ENCODE results near the gene FAM89B.

FAM89B gene

GRCh38 chr11:65580756-65581155 lies 8.4 kb downstream of the FAM89B start:
- TF ChIP-seq TCF12 (IDR thresholded peaks at IDR 0.05; ENCODE audit: low read depth) (no peak), TAF1 (IDR thresholded peaks at IDR 0.05; ENCODE audit: low read depth) (no peak), USF1 (IDR thresholded peaks at IDR 0.05) (no peak), TEAD4 (IDR thresholded peaks at IDR 0.05) (no peak), CEBPB (IDR thresholded peaks at IDR 0.05) (no peak), MAX (IDR thresholded peaks at IDR 0.05) (no peak), NFIC (IDR thresholded peaks at IDR 0.05) (no peak), YY1 (IDR thresholded peaks at IDR 0.05; ENCODE audit: low read depth) (no peak), CREB1 (IDR thresholded peaks at IDR 0.05; ENCODE audit: low read depth) (no peak), ZBTB7A (IDR thresholded peaks at IDR 0.05; ENCODE audit: low read depth) (no peak), EGR1 (IDR thresholded peaks at IDR 0.05) (no peak), FOXM1 (IDR thresholded peaks at IDR 0.05; ENCODE audit: borderline replicate concordance, low read depth) (no peak), REST (IDR thresholded peaks at IDR 0.05; ENCODE audit: low read depth) (no peak), EP300 (IDR thresholded peaks at IDR 0.05; ENCODE audit: borderline replicate concordance) (no peak), RAD21 (IDR thresholded peaks at IDR 0.05; ENCODE audit: low read depth) (no peak)

GRCh38 chr11:65581928-65582327 lies 9.6 kb downstream of the FAM89B start:
- TF ChIP-seq REST (IDR thresholded peaks at IDR 0.05; ENCODE audit: low read depth) (no peak), MAX (IDR thresholded peaks at IDR 0.05) (no peak), TAF1 (IDR thresholded peaks at IDR 0.05; ENCODE audit: low read depth) (no peak), EGR1 (IDR thresholded peaks at IDR 0.05) (no peak), USF1 (IDR thresholded peaks at IDR 0.05) (no peak)

- no peak for TF ChIP-seq EP300 (IDR thresholded peaks at IDR 0.05; ENCODE audit: borderline replicate concordance)
- TF ChIP-seq CEBPB (IDR thresholded peaks at IDR 0.05): no peak
- no peak for TF ChIP-seq EGR1 (IDR thresholded peaks at IDR 0.05)
- TF ChIP-seq ZBTB7A (IDR thresholded peaks at IDR 0.05; ENCODE audit: low read depth): no peak
- no peak for TF ChIP-seq TAF1 (IDR thresholded peaks at IDR 0.05; ENCODE audit: low read depth)
- TF ChIP-seq NFIC (IDR thresholded peaks at IDR 0.05): no peak
- TF ChIP-seq RAD21 (IDR thresholded peaks at IDR 0.05; ENCODE audit: low read depth): no peak
- no peak for TF ChIP-seq CREB1 (IDR thresholded peaks at IDR 0.05; ENCODE audit: low read depth)
- no peak for TF ChIP-seq MAX (IDR thresholded peaks at IDR 0.05)
- no peak for TF ChIP-seq YY1 (IDR thresholded peaks at IDR 0.05; ENCODE audit: low read depth)
- no peak for TF ChIP-seq TEAD4 (IDR thresholded peaks at IDR 0.05)
- no peak for TF ChIP-seq TCF12 (IDR thresholded peaks at IDR 0.05; ENCODE audit: low read depth)
- TF ChIP-seq USF1 (IDR thresholded peaks at IDR 0.05): no peak
- no peak for TF ChIP-seq FOXM1 (IDR thresholded peaks at IDR 0.05; ENCODE audit: borderline replicate concordance, low read depth)
- TF ChIP-seq REST (IDR thresholded peaks at IDR 0.05; ENCODE audit: low read depth): no peak
These were observed 11.3 kb downstream of the FAM89B start for GRCh38 chr11:65583589-65583988.

GRCh38 chr11:65584106-65584505 lies 11.8 kb downstream of the FAM89B start:
- TF ChIP-seq TEAD4 (IDR thresholded peaks at IDR 0.05) (no peak), TCF12 (IDR thresholded peaks at IDR 0.05; ENCODE audit: low read depth) (no peak), ZBTB7A (IDR thresholded peaks at IDR 0.05; ENCODE audit: low read depth) (no peak), EGR1 (IDR thresholded peaks at IDR 0.05) (no peak), EP300 (IDR thresholded peaks at IDR 0.05; ENCODE audit: borderline replicate concordance) (no peak), USF1 (IDR thresholded peaks at IDR 0.05) (no peak), REST (IDR thresholded peaks at IDR 0.05; ENCODE audit: low read depth) (no peak), MAX (IDR thresholded peaks at IDR 0.05) (no peak), TAF1 (IDR thresholded peaks at IDR 0.05; ENCODE audit: low read depth) (no peak), YY1 (IDR thresholded peaks at IDR 0.05; ENCODE audit: low read depth) (no peak), NFIC (IDR thresholded peaks at IDR 0.05) (no peak)

Data from Ishikawa (cell line).